ENCODE results near the gene PDILT. TPM values are rescaled to one million over a fixed set of nuclear protein-coding genes. Genes with fewer than 3 reads are reported as not detected.

PDILT gene
- total and polyA plus RNA-seq, 5 donors: not detected

GRCh38 chr16:20385844-20386832 is 18.4 kb downstream of the PDILT start:
- no peaks in the 10 kb centered on the region for H3K27me3 ChIP-seq (ENCODE audit: control insufficient read depth, insufficient read depth)
- no peaks in the 10 kb centered on the region for H3K9me3 ChIP-seq (ENCODE audit: control insufficient read depth, low read length)
- DNase-seq: peak; percentile 60 to 84 (median 83)
- 17% methylated on average over 30 of the region's 30 CpGs for WGBS
- ATAC-seq: peak; percentile 63 to 73
- intact Hi-C loops (cut with DNase I): loop anchor here in 1 of 4 donors (10.0 kb wide), 1 partner anchor 481 kb away; no protein-coding TSS in a partner anchor
- H3K27ac ChIP-seq (ENCODE audit: low read length): no peak overlapping the region
- no peaks in the 10 kb centered on the region for H3K4me1 ChIP-seq (ENCODE audit: control insufficient read depth, insufficient read depth, low read length)
- H3K4me3 ChIP-seq (ENCODE audit: low read length): no peak overlapping the region

GRCh38 chr16:20383106-20384029 is 21.2 kb downstream of the PDILT start:
- Histone ChIP-seq H3K27ac (ENCODE audit: low read length) (no peak overlapping the region), H3K27me3 (ENCODE audit: control insufficient read depth, insufficient read depth) (no peaks in the 10 kb centered on the region), H3K4me1 (ENCODE audit: control insufficient read depth, insufficient read depth, low read length) (no peaks in the 10 kb centered on the region), H3K9me3 (ENCODE audit: control insufficient read depth, low read length) (no peaks in the 10 kb centered on the region), H3K4me3 (ENCODE audit: low read length) (no peak overlapping the region)
- 29% methylated on average over 11 of the region's 11 CpGs for WGBS
- intact Hi-C loops (cut with DNase I): loop anchor here (5.0 to 10.0 kb wide), 2 partner anchors 476 to 479 kb away; no protein-coding TSS in a partner anchor
- peak; percentile 67 to 75 for ATAC-seq
- peak in 1 of 3 donors; percentile 58 for DNase-seq

- intact Hi-C loops (cut with DNase I): loop anchor here (5.0 to 10.0 kb wide), 2 partner anchors 475 to 478 kb away; no protein-coding TSS in a partner anchor
- H3K27ac ChIP-seq (ENCODE audit: low read length): no peak overlapping the region
- ATAC-seq: no peak
- no peak for DNase-seq
- WGBS: 90% methylated on average over 7 of the region's 7 CpGs
- no peak overlapping the region for H3K4me3 ChIP-seq (ENCODE audit: low read length)
- H3K9me3 ChIP-seq (ENCODE audit: control insufficient read depth, low read length): no peaks in the 10 kb centered on the region
- no peaks in the 10 kb centered on the region for H3K4me1 ChIP-seq (ENCODE audit: control insufficient read depth, insufficient read depth, low read length)
- no peaks in the 10 kb centered on the region for H3K27me3 ChIP-seq (ENCODE audit: control insufficient read depth, insufficient read depth)
These were observed 22.2 kb downstream of the PDILT start for GRCh38 chr16:20382202-20382948.

- intact Hi-C loops (cut with DNase I): loop anchor here (5.0 to 10.0 kb wide), 2 partner anchors 473 to 476 kb away; no protein-coding TSS in a partner anchor
- WGBS: 33% methylated on average over 3 of the region's 3 CpGs
- H3K9me3 ChIP-seq (ENCODE audit: control insufficient read depth, low read length): no peaks in the 10 kb centered on the region
- H3K27ac ChIP-seq (ENCODE audit: low read length): no peak overlapping the region
- no peak for ATAC-seq
- H3K4me3 ChIP-seq (ENCODE audit: low read length): no peak overlapping the region
- no peaks in the 10 kb centered on the region for H3K4me1 ChIP-seq (ENCODE audit: control insufficient read depth, insufficient read depth, low read length)
- H3K27me3 ChIP-seq (ENCODE audit: control insufficient read depth, insufficient read depth): no peaks in the 10 kb centered on the region
- no peak for DNase-seq
These were observed 23.8 kb downstream of the PDILT start for GRCh38 chr16:20380782-20381181.

- Histone ChIP-seq H3K4me1 (ENCODE audit: control insufficient read depth, insufficient read depth, low read length) (no peaks in the 10 kb centered on the region), H3K9me3 (ENCODE audit: control insufficient read depth, low read length) (no peaks in the 10 kb centered on the region), H3K27ac (ENCODE audit: low read length) (no peak overlapping the region), H3K4me3 (ENCODE audit: low read length) (no peak overlapping the region), H3K27me3 (ENCODE audit: control insufficient read depth, insufficient read depth) (no peaks in the 10 kb centered on the region)
- intact Hi-C loops (cut with DNase I): no loop called here
- no peak for DNase-seq
- ATAC-seq: no peak
- 77% methylated on average over 5 of the region's 5 CpGs for WGBS
These were observed 27.4 kb downstream of the PDILT start for GRCh38 chr16:20377181-20377580.

- Histone ChIP-seq H3K9me3 (ENCODE audit: control insufficient read depth, low read length) (no peaks in the 10 kb centered on the region), H3K4me3 (ENCODE audit: low read length) (no peak overlapping the region), H3K27ac (ENCODE audit: low read length) (no peak overlapping the region), H3K27me3 (ENCODE audit: control insufficient read depth, insufficient read depth) (no peaks in the 10 kb centered on the region), H3K4me1 (ENCODE audit: control insufficient read depth, insufficient read depth, low read length) (no peaks in the 10 kb centered on the region)
- intact Hi-C loops (cut with DNase I): no loop called here
- WGBS: 75% methylated on average over 5 of the region's 5 CpGs
- DNase-seq (no peak), ATAC-seq (no peak)
These were observed 31.8 kb downstream of the PDILT start for GRCh38 chr16:20372701-20373100.

- Histone ChIP-seq H3K4me3 (ENCODE audit: low read length) (no peak overlapping the region), H3K4me1 (ENCODE audit: control insufficient read depth, insufficient read depth, low read length) (no peaks in the 10 kb centered on the region), H3K9me3 (ENCODE audit: control insufficient read depth, low read length) (no peaks in the 10 kb centered on the region), H3K27ac (ENCODE audit: low read length) (no peak overlapping the region), H3K27me3 (ENCODE audit: control insufficient read depth, insufficient read depth) (no peaks in the 10 kb centered on the region)
- DNase-seq (no peak), ATAC-seq (no peak)
- WGBS: 63% methylated on average over 9 of the region's 9 CpGs
- intact Hi-C loops (cut with DNase I): no loop called here
These were observed 35.0 kb downstream of the PDILT start for GRCh38 chr16:20369452-20370054.

- intact Hi-C loops (cut with DNase I): no loop called here
- Histone ChIP-seq H3K27ac (ENCODE audit: low read length) (no peak overlapping the region), H3K27me3 (ENCODE audit: control insufficient read depth, insufficient read depth) (no peaks in the 10 kb centered on the region), H3K4me1 (ENCODE audit: control insufficient read depth, insufficient read depth, low read length) (no peaks in the 10 kb centered on the region), H3K4me3 (ENCODE audit: low read length) (no peak overlapping the region), H3K9me3 (ENCODE audit: control insufficient read depth, low read length) (no peaks in the 10 kb centered on the region)
- WGBS: 62% methylated on average over 3 of the region's 3 CpGs
- no peak for DNase-seq
- ATAC-seq: no peak
These were observed 40.5 kb downstream of the PDILT start for GRCh38 chr16:20364051-20364450.

- intact Hi-C loops (cut with DNase I): no loop called here
- 61% methylated on average over 2 of the region's 2 CpGs for WGBS
- H3K27me3 ChIP-seq (ENCODE audit: control insufficient read depth, insufficient read depth): no peaks in the 10 kb centered on the region
- no peak overlapping the region for H3K27ac ChIP-seq (ENCODE audit: low read length)
- H3K4me1 ChIP-seq (ENCODE audit: control insufficient read depth, insufficient read depth, low read length): no peaks in the 10 kb centered on the region
- no peaks in the 10 kb centered on the region for H3K9me3 ChIP-seq (ENCODE audit: control insufficient read depth, low read length)
- DNase-seq (no peak), ATAC-seq (no peak)
- H3K4me3 ChIP-seq (ENCODE audit: low read length): no peak overlapping the region
These were observed 41.3 kb downstream of the PDILT start for GRCh38 chr16:20363191-20363590.

- intact Hi-C loops (cut with DNase I): no loop called here
- H3K27me3 ChIP-seq (ENCODE audit: control insufficient read depth, insufficient read depth): no peaks in the 10 kb centered on the region
- 48% methylated on average over 2 of the region's 2 CpGs for WGBS
These were observed 44.5 kb downstream of the PDILT start for GRCh38 chr16:20359997-20360396.

More at GRCh38 chr16:20359997-20360396, 44.5 kb downstream of the PDILT start:
- DNase-seq: no peak
- ATAC-seq: no peak
- Histone ChIP-seq H3K4me1 (ENCODE audit: control insufficient read depth, insufficient read depth, low read length) (no peaks in the 10 kb centered on the region), H3K9me3 (ENCODE audit: control insufficient read depth, low read length) (no peaks in the 10 kb centered on the region), H3K4me3 (ENCODE audit: low read length) (no peak overlapping the region), H3K27ac (ENCODE audit: low read length) (no peak overlapping the region)
